SK-N-SH treated with all-trans-retinoic acid at 6 μM for 48 hours (cell line): ENCODE results near the gene KRTAP9-6.
"Not testable (repeated sequence)": the region's sequence is repeated elsewhere in the genome, so short reads cannot be mapped to it uniquely, and the experiment has no call there.

Experiments
- PATZ1 ChIP-seq: fragments of 250-450 bp; sonication (Bioruptor Pico); IDR thresholded peaks from 2 replicates; pipeline ENCODE4 v1.8.0; 2020; ENCODE audit warnings: mild to moderate bottlenecking, moderate library complexity, borderline replicate concordance
- SNAI2 ChIP-seq: fragments of 250-450 bp; sonication (Bioruptor Pico); IDR thresholded peaks from 2 replicates; pipeline ENCODE4 v1.5.0; 2020; ENCODE audit warnings: mild to moderate bottlenecking, moderate library complexity

- not testable (repeated sequence) for TF ChIP-seq SNAI2, PATZ1 (CRISPR knock-in tag)
Measured at GRCh38 chr17:41246995-41247787, 18.0 kb upstream of the KRTAP9-6 start.
